Measurements from ENCODE around the gene MAPK7.

Gene MAPK7

GRCh38 chr17:19424934-19425868 is 46.9 kb downstream of the MAPK7 start:
- no peak for DNase-seq

- DNase-seq, result no peak
Observed at GRCh38 chr17:19426631-19427030, 48.3 kb downstream of the MAPK7 start.

- no peak for DNase-seq
Observed at GRCh38 chr17:19431691-19432090, 53.4 kb downstream of the MAPK7 start.
